ENCODE data around the gene ATP1B3. TPM values are rescaled to one million over a fixed set of nuclear protein-coding genes. Genes with fewer than 3 reads are reported as not detected.
A peak's percentile ranks its signal among the peaks of the same experiment; 100 is the strongest.
"Not testable (repeated sequence)": the region's sequence is repeated elsewhere in the genome, so short reads cannot be mapped to it uniquely, and the experiment has no call there.

Gene ATP1B3
- total RNA-seq, 1 donor from 2014 or later: 108 TPM

GRCh38 chr3:141909408-141909807 is 33.0 kb downstream of the ATP1B3 start:
- Histone ChIP-seq H3K27ac (no peak overlapping the region), H3K36me3 (peaks cover 32 to 45% of the 10 kb centered on the region in 2 donors), H3K4me1 (no peaks in the 10 kb centered on the region), H3K27me3 (no peaks in the 10 kb centered on the region), H3K4me3 (no peak overlapping the region), H3K9me3 (no peaks in the 10 kb centered on the region)
- no peak for TF ChIP-seq CTCF (IDR thresholded peaks at IDR 0.05)
- intact Hi-C loops (cut with DNase I): no loop called here
- DNase-seq (ENCODE audit: low spot score in 2 of 2): no peak

GRCh38 chr3:141909986-141910385 is 33.5 kb downstream of the ATP1B3 start:
- not testable (repeated sequence) for H3K4me1 ChIP-seq; DNase-seq (ENCODE audit: low spot score in 2 of 2); H3K27me3 ChIP-seq; H3K27ac ChIP-seq; H3K4me3 ChIP-seq; H3K9me3 ChIP-seq
- intact Hi-C loops (cut with DNase I): loop anchor here (5.0 kb wide), 1 partner anchor 333 kb away; no protein-coding TSS in a partner anchor
- H3K36me3 ChIP-seq: peaks cover 30 to 46% of the 10 kb centered on the region in 2 donors

- no peaks in the 10 kb centered on the region for H3K4me1 ChIP-seq
- intact Hi-C loops (cut with DNase I): loop anchor here (1.0 to 5.0 kb wide), 2 partner anchors 175 to 336 kb away; partner anchors contain the start of gene RNF7
- peak; percentile 52 to 55 (median 53) for TF ChIP-seq CTCF (IDR thresholded peaks at IDR 0.05)
- H3K36me3 ChIP-seq: peaks cover 19 to 51% of the 10 kb centered on the region in 2 donors
- no peaks in the 10 kb centered on the region for H3K27me3 ChIP-seq
- H3K9me3 ChIP-seq: no peaks in the 10 kb centered on the region
- DNase-seq (ENCODE audit: low spot score in 2 of 2): no peak
- H3K4me3 ChIP-seq: no peak overlapping the region
- H3K27ac ChIP-seq: no peak overlapping the region
These were observed 36.8 kb downstream of the ATP1B3 start for GRCh38 chr3:141913150-141913811.

- no peak overlapping the region for H3K4me3 ChIP-seq
- H3K27me3 ChIP-seq: no peaks in the 10 kb centered on the region
- no peak overlapping the region for H3K27ac ChIP-seq
- no peak for TF ChIP-seq CTCF (IDR thresholded peaks at IDR 0.05)
- peaks cover 13 to 45% of the 10 kb centered on the region in 2 donors for H3K36me3 ChIP-seq
- intact Hi-C loops (cut with DNase I): loop anchor here (5.0 kb wide), 1 partner anchor 337 kb away; no protein-coding TSS in a partner anchor
- H3K9me3 ChIP-seq: no peaks in the 10 kb centered on the region
- DNase-seq (ENCODE audit: low spot score in 2 of 2): no peak
- no peaks in the 10 kb centered on the region for H3K4me1 ChIP-seq
These were observed 37.9 kb downstream of the ATP1B3 start for GRCh38 chr3:141914311-141914710.

- DNase-seq (ENCODE audit: low spot score in 2 of 2): no peak
- Histone ChIP-seq H3K27me3 (no peaks in the 10 kb centered on the region), H3K36me3 (peaks cover 14 to 47% of the 10 kb centered on the region in 2 donors), H3K27ac (no peak overlapping the region), H3K4me3 (no peak overlapping the region), H3K4me1 (no peaks in the 10 kb centered on the region), H3K9me3 (no peaks in the 10 kb centered on the region)
- intact Hi-C loops (cut with DNase I): no loop called here
- TF ChIP-seq CTCF (IDR thresholded peaks at IDR 0.05): no peak
These were observed 38.6 kb downstream of the ATP1B3 start for GRCh38 chr3:141915016-141915415.

GRCh38 chr3:141915766-141916165 is 39.3 kb downstream of the ATP1B3 start:
- DNase-seq (ENCODE audit: low spot score in 2 of 2): no peak
- Histone ChIP-seq H3K36me3 (peaks cover 16 to 47% of the 10 kb centered on the region in 2 donors), H3K27me3 (no peaks in the 10 kb centered on the region), H3K9me3 (no peaks in the 10 kb centered on the region), H3K27ac (no peak overlapping the region), H3K4me3 (no peak overlapping the region), H3K4me1 (no peaks in the 10 kb centered on the region)
- intact Hi-C loops (cut with DNase I): no loop called here
- TF ChIP-seq CTCF (IDR thresholded peaks at IDR 0.05): no peak

Measured in ascending aorta (tissue), 2 donors.